ENCODE results near the gene MGMT.

MGMT gene

DNA sequence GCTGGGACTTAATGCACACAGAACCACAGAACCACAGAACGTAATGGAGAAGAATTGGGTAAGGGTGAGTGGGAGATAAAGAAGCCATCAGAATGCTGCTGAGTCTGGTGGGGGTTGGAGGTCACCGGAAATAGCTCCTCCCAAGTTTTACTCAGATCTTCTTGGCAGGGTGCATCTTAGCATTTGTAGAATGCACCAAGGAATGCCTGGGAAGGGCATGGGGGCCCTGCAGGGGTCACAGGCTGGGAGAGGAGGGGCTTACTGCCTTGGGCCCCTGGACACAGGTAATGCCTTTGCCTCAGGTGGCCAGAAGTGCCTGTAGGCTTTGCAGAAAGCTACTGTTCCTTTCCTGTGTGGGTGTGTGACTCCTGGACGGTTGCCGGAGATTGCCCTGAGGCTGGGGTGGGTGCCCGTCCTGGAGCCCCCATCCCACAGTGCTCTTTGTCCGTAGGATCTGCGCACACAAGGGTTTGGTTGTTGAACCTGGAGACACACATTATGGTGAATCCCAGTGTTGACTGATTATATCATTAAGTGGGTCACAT is 55.1 kb downstream of the MGMT start:
- DNase-seq: no peak

DNA sequence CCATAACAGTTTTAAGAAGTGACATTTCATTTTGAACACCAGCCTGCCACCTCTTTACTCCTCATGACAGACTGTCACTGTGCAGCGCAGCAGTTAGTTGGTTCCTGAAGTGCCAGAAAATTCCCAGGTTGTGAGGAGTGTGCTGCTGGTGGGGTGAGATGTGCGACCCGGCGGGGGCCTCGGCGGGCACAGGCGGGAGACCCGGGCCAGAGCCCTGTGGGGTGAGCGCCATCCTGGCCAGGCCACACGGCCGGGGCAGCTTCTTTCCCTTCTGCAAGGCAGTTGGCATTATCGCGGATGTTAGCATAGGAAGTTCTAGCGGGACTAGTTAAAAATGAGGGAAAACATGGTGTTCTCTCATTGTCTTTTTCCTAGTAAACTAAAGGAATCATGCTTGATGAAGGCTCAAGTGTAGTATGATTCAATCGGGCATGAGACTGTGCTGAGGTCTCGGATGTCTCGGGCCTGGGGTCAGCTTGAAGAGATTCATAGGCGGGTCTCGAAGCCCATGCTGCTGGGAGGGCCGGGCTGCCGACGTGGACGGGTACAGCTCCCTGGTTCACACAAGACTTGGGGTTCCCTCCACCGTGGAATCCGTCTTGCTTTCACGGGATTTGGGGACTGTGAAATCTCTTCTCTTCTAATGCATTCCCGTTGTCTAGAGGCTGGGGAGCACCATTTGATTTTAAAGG is 56.1 kb downstream of the MGMT start:
- DNase-seq: no peak

DNA sequence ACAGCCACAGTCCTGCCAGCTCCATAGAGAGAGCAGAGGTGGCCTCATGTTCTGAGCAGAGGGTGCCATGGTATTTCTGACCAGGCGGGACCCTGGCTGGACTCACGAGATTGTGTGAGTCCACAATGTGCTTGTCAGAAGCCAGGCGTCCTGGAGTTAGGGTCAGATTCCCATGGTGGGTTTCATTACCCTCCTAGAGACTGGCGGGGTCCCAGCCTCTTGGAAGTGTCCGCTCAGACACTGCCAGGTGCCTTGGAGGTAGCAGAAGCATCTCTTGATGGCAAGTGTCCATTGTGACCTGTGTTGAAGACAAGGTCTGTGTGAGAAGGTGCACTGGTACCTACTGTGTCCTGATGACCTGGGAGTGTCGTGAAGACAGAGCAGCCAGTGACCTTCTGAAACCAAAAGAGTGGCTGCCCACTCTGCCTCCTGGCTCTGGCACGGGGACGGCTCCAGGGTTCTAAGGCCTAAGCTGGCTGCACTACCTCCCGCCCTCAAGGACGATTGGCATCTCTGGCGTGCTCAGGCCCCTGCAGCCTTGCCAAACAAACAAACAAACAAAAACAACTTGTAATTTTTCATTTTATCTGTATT is 56.8 kb downstream of the MGMT start:
- no peak for DNase-seq

DNA sequence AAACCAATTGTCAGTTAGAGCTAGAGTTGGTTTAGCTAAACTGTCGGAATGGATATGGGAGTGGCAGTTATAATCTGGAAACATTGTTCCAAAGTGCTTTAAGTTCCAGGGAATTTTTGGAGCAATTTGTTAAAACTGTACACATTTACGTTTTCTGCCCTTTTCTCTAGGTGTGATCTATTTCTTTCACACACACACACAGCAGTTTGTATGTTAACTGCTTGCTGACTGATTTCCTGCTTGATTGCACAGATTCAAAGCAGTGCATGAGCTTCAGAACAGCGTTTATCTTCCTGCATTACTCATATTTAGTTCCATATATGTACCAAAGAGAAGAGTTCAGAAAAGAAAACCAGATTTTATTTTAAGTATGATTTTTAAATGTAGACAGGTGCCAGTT is 57.9 kb downstream of the MGMT start:
- DNase-seq: no peak

DNA sequence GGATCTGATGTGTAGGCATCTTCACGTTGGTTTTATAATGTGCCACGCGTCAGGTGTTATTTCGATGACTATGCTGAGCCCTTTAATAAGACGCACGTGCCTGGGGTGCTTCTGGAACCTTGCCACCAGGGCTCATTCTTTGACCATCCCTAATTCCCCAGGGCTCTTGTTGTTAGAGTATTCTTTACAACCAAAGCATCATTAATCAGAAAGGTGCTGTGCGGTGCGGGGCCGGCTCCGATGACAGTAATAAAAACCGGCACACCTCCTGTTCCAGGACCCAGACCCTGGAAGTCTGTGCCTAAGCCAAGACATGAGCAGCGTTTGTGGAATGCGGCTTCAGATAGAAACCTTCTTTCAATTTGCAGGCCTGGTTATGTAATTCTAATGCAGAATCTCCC is 58.4 kb downstream of the MGMT start:
- no peak for DNase-seq

DNA sequence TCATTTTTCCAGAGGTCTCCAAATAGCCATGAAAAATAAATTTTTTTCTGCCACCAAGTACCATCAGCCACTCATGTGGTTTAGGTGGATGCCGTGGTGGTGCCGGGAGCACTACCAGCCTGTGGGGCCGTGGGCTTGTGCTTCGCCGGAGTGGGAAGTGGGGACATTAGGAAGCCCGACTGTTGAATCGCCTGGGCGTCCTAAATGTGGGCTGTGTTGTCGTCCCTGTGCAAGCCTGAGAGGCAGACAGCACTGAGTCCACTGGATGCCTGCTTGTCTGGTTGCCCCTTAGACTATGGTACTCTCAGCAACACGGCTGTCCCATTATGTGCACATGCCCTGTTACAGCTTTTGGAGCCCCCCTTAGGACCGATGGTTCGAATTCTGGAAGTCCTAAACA is 59.9 kb downstream of the MGMT start:
- DNase-seq: no peak

DNA sequence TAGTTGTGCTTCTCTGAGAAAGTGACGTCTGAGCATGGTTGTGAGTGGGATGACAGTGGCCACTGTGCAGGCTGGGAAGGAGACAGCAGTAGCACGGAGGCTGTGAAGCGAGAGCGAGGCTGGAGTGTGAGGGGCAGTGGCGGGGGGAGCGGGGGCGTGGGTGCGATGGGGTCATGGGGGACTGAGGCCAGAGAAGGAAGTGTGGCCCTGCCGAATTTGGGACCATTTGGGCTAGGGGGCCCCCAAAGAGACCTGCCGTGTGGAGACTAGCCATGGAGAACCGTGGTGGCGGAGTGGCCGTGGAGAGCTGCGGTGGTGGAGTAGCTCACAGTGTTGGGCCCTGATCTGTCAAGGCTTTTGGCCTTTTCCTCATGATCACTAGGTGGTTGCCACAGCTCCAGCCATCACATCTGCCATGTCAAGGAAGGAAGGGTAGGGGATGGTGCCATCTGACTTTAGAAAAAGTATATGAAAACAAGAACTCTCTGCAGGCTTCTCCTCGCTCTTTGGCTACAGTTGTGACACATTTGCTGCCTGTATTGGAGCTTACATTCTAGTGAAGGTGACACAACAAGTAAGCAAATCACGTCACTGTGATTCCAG is 61.4 kb downstream of the MGMT start:
- DNase-seq: no peak

DNA sequence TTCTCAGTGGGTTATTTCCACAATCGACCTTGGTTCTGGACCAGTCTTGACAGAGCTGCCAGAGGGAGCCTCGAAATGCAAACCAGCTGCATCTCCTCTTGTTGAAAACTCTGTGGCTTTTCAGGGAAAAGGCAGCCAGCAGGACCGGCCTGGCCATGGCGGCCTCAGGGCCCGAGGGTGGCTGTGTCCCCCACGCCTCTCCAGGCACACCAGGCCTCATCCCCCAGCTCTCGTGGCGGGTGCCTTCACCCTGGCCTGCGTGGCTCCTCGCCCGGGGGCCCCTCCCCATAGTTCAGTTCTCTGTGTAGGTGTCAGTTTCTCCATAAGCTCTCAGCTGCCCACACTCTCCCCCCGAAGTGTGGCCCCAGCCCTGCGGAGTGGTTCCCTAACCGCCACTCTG is 63.5 kb downstream of the MGMT start:
- no peak for DNase-seq

DNA sequence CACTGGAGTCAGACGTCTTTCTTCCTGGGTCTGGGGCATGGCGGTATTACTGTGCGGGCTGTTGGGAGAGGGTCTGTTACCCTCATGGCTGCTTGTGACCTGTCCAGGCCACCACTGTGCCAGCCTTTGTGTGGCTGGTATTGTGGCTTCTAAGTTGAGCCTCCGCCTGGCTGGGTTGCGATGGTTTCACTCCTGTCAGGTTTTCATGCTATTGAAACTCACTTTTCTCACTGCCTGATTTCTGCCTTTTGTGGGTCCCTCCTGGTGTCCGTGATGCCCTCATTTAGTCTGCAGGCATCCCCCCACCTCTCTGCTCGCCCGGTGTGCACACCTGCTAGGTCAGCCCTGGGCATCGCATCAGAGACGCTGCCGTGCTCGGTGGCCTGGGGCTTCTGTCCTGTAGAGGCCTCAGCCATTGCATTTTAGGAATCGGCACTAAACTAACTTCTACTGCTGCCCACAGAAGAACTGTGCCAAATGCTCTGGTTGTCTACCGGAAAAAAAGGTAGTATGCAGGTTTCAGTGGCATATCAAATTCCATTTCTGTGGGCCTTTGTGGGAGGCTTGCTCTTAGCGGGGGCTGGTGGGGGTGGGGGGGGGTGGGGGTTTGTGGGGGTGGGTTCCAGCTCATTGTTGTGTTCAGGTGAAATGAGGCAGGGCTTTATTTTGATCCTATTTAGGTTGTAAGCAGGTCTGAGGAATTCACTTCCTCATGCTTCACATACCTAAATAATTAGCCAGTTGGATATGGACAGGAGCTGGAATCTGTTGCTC is 64.3 kb downstream of the MGMT start:
- DNase-seq: no peak

DNA sequence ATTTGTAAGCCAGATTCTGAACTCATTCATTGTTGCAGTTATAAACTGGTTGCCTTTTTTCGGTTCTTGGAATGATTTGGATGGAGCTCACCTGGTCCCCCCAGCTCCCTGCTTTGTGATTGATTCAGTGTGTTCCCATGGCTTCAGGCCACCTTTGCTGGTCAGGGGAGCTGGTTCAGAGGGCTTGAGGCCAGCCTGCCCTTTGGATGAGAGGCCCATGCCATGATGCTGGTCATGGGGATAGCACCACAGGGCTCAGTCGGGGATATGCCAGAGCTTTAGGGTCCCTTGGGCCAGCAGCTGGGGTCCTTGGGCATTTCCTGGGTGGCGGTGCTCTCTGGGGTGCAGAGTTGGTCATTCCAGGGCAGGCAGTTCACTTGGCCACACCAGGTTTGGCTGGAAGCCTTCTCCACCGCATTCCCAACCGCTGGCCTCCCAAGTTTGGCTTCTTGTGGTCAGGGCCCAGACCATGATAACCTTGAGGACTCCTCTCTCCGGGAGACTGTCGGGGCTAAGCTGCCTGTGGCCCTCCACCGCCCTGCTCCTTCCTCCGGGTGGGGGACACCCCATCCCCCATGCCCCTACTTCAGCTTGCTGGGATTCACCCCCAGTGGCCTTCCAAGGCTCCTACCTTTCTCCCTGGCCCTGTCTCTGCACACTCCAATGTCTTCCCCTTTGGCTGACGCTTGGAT is 65.1 kb downstream of the MGMT start:
- DNase-seq: no peak

DNA sequence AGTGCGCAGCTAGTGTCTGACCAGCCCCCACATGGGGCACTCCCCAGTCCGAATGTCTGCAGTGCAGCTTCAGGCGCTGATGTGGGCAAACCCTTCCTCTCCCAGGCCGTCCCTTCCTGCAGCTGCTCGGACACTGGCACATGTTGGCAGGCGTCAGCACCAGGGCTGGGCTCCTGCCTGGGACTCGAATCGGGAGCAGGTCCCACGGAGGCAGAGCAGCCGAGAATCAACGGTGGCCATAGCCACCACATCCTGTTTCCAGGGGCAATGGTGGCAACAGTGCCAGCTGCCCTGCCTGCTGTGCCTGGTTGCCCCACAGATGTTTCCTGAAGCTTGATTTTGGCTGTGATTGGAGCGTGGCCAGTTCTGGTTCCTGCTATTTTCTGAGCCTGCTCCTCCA is 65.8 kb downstream of the MGMT start:
- DNase-seq: no peak

DNA sequence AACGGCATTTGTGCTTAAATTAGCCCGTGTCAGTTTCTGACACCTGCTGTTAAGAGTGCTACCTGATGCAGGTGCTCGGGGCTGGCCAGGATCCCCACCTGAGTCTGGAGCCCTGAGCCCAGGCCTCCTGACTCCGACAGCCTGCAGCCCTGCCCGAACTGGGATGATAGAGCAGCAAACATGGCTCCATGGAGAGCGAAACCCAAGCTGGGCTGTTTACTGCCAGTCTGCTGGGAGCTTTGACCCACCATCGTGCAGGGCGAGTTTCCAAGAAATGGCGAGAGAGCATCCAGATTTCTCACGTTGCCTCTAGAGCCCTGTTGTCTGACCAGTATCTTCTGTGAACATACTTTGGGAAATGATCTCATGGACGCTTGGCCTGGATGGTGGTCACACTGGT is 66.2 kb downstream of the MGMT start:
- DNase-seq: no peak

DNA sequence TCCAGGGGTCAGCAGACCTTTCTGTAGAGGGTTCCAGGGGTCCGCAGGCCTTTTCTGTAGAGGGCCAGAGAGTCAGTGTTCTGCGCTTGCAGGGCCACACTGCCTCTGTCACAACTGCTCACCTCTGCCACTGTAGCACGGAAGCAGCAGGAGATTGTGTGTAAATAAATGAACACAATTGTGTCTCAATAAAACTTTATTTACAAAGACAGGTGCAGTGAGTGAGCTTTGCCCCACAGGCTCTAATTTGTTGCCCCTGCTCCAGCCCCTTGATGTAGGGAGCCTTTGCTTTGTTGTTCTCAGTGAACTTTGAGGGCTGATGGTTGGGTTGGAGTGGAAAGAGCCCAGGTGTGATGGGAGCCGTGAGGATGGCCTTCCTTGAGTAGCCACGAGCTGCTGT is 67.8 kb downstream of the MGMT start:
- no peak for DNase-seq

DNA sequence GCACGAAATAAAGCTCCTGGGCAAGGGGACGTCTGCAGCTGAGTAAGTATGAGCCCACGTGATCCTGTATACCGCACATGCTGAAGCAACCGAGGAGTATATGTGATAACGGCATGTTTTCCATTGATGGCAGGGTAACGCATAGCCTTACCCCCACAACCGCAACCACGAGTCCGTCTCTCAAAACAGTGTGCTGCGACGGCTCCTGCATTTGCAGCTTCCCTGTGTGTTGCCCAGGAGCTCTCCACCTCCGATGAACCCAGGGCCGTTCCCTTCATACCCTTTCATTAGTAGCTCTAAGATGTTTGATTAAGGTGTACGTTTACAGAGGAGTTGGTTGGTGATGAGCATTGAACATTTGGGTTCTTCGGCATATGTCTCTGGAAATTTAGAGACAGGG is 69.3 kb downstream of the MGMT start:
- DNase-seq: no peak

DNA sequence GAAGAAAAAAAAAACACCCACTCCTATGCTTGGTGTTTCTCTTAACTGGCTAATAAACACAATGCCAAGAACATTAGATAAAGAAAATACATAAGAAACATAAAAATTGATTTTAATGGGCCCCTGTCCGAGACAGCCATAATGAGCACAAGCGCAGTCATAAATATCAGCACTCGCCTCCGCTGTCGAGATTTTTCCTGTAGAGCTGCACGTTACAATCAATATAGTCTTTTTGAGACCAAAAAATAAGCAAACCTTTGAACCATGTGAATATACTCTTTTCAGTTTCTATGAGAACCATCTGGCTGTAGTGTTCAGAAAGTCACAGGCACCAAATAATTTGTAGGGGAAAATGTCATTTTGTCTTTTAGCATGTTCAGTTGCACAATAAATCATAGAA is 70.1 kb downstream of the MGMT start:
- DNase-seq: no peak

DNA sequence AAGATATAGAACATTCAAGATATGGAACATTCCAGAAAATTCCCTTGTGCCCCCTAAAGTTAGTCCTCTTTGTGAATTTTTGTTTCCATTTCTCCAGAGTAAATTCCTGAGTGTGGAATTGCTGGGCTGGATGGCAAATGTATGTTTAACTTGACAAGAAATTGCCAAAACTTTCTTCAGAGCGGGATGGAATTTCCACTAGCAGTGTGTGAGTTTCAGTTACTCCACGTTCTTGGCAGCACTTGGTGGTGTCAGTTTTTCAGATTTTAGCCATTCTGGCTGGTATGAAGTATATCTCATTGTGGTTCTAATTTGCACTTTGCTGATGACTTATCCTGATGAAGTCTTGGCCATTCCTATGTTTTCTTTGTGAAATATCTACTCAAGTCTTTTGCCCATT is 71.2 kb downstream of the MGMT start:
- no peak for DNase-seq

DNA sequence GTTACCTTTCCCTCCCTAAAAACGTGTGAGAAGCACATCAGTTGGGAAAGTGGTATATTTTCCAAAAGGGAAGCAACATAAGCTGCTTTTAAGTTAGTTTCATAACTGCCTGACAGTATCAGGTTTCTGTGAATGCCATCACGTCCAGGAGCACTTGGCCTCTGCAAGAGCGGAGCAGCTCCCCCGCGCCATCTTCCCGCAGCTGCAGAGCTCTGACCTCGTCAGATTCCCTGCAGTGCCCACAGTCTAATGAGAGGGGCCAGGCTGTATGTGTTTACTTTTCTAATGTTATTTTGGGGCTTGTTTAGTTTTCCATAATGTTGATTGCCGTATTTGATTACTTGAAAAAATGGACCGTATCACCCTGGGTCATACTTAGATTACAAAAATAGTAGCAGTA is 74.2 kb downstream of the MGMT start:
- DNase-seq: no peak

DNA sequence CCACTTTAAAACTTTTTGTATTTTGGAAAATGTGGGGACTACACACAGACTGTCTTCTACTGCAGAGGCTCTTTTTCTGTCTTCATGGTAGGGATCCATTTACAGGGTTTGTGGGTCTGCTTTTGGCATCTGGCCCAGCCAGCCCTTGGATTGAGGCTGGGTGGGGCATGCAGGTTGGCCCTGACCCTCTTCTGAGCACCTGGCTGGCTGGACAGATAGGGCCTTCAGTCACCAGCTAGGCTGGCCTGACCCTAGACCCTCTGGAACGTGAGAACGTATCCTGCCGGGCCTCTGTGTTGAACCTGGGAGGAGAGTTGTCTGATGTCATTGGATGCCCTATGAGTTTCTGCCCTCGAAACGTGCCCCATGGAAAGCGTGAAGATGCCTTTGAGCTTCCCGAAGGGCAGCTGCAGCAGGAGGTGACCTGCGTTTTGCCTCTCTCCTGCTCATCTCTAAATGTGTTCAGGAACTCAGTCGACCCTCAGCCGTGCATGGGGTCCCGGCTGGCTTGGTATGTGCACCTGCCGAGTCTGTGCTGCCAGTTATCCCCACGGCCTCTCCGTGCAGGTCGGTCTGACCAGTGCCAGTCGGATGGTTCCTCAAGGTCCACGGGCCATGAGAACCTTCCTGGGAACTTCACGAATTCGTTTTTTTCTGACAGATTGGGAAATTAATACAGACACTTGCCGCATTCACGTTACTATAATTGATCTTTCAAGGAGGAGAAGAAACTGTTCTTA is 74.9 kb downstream of the MGMT start:
- no peak for DNase-seq

DNA sequence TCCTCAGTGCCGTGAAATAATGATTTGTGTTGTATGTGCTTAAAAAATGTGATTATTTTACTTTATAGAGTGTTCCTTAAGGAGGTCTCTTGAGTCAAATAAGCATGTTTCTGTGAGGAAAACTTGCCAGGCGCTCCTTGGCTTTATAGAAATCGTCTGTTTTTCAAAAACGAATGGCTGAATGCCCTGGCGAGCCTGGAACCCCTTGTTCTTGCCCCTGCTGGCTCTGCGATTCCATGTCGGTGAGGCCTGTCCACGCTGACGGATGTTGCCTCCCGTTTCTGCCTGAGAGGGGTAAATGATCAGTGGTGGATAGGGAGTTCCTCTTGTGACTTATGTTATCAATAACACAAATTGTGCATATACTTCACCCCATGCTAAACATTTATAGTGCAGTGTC is 75.5 kb downstream of the MGMT start:
- no peak for DNase-seq

DNA sequence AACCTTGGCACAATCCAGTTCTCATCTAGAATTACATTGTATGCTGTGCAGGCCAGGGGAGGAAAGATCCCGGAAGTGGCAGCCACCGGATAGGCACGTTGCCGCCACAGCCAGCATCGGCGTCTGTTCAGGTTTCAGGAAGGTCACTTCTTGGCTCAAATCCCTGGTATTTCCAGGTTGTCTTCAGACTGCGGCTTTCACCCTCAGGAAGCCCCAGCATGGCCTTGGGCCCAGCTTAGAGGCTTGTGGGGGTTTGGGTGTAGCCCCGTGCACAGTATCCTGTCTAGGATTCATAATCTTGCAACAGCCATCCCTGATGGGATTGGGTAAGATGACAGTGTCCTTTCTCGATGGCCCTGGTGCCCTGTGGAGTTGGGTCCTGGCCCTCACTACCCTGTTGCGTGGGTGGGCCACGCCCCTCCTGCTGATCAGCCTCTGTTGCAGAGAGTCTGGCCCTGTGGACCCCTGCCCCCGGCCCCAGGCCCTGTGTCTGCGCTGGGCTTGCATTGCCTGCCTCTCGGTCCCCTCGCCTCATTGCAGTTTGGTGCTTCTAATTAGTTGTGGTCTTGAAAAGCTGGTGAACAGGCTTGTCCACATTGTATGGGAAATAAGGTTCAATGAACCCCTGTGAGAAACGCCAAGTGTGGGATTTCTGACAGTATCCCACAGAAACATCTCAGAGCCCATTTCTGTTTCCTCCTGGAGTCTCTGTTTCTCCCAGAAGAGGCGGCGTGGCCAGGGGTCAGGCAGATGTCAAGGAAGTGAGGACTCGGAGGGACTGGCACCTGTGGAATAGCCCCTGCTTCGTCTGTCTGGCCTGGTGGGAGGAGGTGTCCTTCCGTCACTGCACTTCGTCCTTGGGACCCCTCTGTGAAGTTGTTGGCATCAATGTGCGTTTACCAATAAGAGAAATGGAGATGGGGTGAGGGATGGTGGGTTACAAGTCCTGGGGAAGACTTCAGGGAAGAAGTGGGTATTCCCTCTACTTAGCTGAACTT is 77.5 kb downstream of the MGMT start:
- DNase-seq: no peak

DNA sequence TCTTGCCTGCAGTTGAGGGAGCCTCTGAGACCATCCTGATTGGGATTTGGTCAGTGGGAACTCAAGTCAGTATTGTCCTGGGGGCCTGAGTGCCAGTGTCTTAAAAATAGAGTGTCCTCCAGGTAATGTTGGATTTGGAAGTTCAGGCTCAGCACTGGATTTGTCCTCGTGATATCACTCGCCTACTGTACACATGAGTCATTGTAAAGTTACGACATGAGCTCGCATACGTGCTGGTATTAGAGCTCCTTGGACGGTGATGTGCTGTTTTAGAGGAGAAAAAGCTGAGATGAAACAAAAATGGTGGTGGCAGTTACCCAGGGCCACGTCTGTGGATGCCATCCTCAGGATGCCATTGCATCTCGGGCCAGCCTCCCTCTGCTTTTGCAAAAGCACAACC is 78.2 kb downstream of the MGMT start:
- no peak for DNase-seq

All from CD4-positive, alpha-beta T cell treated with Interleukin-17A for 1 hour (primary cell).